NCI-H510A (cell line): ENCODE data around the gene ATAD3C.
"Not testable (repeated sequence)": the region's sequence is repeated elsewhere in the genome, so short reads cannot be mapped to it uniquely, and the experiment has no call there.

ENCODE experiments used
- DNase-seq: peaks from one replicate; lab custom pipeline; 2025; lab: John Stamatoyannopoulos, UW

ATAD3C gene

GRCh38 chr1:1449099-1449739 lies at the start of gene ATAD3C:
TSS of gene ATAD3C (plus strand) at chr1:1449689. CDS start at chr1:1450684, 995 bp downstream.
- DNase-seq, result no peak

- DNase-seq, result no peak
Measured at GRCh38 chr1:1399872-1400575, 49.5 kb upstream of the ATAD3C start.

- DNase-seq, result no peak
Measured at GRCh38 chr1:1400576-1401456, 48.7 kb upstream of the ATAD3C start.

- DNase-seq, result no peak
Measured at GRCh38 chr1:1401457-1402010, 48.0 kb upstream of the ATAD3C start.

GRCh38 chr1:1402072-1402900 lies 47.2 kb upstream of the ATAD3C start:
- DNase-seq, result peak; percentile 81

GRCh38 chr1:1402901-1403392 lies 46.5 kb upstream of the ATAD3C start:
- not testable (repeated sequence) for DNase-seq

- no peak for DNase-seq
Measured at GRCh38 chr1:1403653-1404052, 45.8 kb upstream of the ATAD3C start.

- DNase-seq, result no peak
Measured at GRCh38 chr1:1406101-1406820, 43.2 kb upstream of the ATAD3C start.

GRCh38 chr1:1406821-1407635 lies 42.5 kb upstream of the ATAD3C start, which contains the start of gene MRPL20:
TSS of gene MRPL20 (minus strand) at chr1:1407293. CDS start at chr1:1407217, 76 bp downstream.
- DNase-seq, result peak; percentile 100

- DNase-seq, result peak; percentile 42
Measured at GRCh38 chr1:1407636-1408318, 41.7 kb upstream of the ATAD3C start.

GRCh38 chr1:1410238-1410637 lies 39.3 kb upstream of the ATAD3C start:
- DNase-seq, result not testable (repeated sequence)

- no peak for DNase-seq
Measured at GRCh38 chr1:1411626-1412025, 37.9 kb upstream of the ATAD3C start.

- DNase-seq, result not testable (repeated sequence)
Measured at GRCh38 chr1:1412311-1412902, 37.1 kb upstream of the ATAD3C start.

GRCh38 chr1:1415751-1416150 lies 33.7 kb upstream of the ATAD3C start:
- no peak for DNase-seq

- DNase-seq, result peak; percentile 94
Measured at GRCh38 chr1:1417396-1417795, 32.1 kb upstream of the ATAD3C start.

- not testable (repeated sequence) for DNase-seq
Measured at GRCh38 chr1:1417825-1418463, 31.5 kb upstream of the ATAD3C start.

GRCh38 chr1:1418464-1419362 lies 30.8 kb upstream of the ATAD3C start:
- DNase-seq, result no peak
